ENCODE results near the gene UBXN6.

Gene UBXN6

DNA sequence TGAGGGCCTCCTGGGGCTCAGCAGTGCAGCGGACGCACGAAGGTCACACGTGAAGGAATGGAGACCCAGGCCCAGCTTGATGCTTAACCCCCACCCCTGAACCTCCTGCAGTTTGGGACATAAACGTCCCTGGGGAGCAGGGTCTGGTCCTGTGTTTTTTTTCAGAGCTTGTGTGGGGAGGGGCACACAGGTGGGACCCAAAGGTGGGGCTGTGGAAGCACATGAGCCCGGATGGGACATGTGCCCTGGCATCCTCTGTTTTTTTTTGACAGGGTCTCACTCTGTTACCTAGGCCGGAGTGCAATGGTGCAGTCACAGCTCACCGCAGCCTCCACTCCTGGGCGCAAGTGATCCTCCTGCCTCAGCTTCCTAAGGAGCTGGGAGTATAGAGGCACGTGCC is 20.5 kb downstream of the UBXN6 start:
- no peak for DNase-seq

DNA sequence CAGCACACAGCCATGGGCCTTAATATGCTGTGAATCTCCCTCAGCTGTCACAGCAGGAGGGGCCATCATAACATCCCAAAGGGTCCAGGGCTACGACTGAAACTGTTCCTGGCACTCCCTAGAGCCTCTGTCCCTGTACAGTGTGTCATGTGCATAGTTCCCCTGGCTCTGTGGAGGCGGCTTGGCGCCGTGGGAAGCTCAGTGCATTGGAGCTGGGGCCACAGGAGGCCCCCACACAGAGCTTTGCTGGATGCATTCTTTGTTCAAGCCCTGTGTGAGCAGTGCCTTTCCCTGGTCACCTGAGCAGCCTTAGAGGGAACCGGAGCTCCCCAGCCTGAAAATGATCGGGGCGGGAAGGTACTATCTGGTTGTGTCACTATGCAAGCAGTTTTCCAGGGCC is 21.4 kb downstream of the UBXN6 start:
- DNase-seq = no peak

DNA sequence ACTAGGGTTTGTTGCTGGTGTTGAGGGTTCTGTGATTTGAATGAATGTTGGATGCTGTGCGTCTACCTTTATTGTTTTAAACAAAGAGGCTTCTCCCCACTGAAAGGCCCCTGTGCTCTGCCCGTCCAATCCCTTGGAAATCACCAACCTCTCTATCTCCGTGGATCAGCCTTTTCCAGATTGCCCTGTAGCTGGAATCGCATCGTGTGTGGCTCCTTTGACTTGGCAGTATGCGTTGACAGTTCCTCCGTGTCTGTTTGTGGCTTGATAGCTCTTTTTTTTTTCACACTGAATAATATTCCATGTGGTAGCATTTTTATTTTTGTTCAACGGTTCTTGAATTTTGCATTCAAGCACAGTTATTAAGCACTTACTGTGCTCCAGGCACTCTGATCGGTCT is 23.2 kb downstream of the UBXN6 start:
- no peak for DNase-seq

DNA sequence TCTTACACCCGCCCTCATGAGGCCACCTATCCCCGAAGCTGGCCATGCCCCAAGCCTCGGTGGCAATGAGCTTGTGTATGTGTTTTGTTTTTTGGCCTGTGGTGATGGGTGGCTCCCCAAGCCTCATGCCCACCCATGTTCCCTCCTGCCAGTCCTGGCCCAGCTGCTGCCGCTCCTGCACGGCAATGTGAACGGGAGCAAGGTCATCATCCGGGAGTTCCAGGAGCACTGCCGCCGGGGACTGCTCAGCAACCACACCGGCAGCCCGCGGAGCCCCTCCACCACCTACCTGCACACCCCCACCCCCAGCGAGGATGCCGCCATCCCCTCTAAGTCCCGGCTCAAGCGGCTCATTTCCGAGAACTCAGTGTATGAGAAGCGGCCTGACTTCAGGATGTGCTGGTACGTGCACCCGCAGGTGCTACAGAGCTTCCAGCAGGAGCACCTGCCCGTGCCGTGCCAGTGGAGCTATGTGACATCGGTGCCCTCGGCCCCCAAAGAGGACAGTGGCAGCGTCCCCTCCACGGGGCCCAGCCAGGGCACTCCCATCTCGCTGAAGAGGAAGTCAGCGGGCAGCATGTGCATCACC is 24.6 kb downstream of the UBXN6 start:
- DNase-seq = no peak

DNA sequence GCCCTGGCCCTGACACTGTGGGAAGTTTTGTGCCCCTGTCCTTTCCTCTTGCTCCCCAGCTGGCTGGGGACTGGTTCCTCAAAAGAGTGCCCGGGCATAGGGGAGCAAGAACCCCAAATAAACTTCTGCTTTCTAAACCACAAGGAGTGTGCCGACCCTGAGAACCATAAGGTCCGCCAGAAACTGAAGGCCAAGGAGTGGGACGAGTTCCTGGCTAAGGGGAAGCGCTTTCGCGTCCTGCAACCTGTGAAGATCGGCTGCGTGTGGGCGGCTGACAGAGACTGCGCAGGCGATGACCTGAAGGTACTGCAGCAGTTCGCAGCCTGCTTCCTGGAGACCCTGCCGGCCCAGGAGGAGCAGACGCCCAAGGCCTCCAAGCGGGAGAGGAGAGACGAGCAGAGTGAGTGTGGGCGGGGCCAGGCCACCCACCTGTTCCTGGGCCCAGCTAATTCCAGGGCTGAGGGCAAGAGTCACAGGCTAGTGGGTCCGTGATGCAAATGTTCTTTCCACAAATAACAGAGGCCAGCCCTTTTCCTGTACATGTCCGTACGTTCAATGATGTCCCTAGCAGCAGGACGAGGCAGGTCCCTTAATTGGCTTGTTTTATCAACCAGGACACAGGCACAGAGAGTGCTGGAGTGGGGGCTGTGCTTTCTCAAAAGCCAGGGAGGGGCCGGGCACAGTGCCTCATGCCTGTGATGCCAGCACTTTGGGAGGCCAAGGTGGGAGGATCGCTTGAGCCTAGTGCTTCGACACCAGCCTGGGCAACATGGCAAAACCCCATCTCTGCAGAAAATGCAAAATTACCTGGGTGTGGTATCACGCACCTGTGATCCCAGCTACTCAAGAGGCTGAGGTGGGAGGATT is 25.6 kb downstream of the UBXN6 start:
- peak; percentile 10 for DNase-seq

DNA sequence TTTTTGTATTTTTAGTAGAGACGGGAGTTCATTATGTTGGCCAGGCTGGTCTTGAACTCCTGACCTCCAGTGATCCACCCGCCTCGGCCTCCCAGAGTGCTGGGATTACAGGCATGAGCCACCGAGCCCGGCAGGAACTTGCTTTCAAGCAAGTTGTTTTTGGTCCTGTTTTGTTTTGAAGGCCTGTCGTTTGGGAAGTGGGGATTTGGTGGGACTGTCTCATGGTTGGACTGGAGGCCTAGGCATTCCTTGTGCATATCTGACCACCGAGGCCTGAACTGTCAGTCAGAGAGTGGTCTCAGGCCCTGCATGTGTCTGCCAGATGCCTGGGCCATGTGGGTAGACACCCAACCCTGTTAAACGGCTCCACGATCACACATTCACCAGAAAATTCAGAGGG is 26.3 kb downstream of the UBXN6 start:
- DNase-seq = no peak

DNA sequence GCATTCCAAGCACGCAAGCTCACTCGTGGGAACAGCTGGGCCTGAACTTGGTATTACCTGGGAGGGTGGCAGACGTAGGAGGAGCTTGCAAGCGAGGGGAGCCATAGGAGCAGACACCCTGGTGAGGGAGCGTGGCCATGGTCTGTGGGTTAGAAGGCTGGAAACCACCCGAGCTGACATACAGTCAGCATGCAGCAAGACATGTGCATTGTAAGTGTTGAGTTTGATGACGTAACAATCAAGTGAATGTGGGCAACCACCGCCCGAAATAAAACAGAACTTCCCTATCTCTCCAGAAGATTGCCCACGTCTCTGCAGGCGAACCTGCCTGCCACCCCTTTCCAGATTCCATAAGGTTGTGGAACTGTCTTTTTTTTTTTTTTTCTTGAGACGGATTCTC is 26.8 kb downstream of the UBXN6 start:
- DNase-seq = peak; percentile 20

DNA sequence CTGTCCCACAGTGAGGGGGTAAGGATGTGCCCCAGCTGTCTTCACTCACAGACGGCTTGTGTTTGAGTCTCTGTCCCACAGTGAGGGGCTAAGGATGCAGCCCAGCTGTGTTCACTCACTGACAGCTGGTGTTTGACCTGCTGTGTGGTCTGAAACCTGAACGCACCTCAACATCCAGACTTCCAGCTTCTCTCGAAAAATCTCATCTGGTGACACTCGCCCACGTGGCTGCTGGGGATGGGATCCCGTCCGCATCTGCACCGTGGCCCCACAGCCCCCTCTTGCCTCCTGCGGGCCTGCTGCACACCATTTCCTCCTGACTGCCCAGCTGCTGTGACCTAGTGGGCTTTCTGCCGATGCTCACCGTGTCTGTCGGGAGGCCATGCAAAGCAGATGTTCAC is 27.8 kb downstream of the UBXN6 start:
- no peak for DNase-seq

DNA sequence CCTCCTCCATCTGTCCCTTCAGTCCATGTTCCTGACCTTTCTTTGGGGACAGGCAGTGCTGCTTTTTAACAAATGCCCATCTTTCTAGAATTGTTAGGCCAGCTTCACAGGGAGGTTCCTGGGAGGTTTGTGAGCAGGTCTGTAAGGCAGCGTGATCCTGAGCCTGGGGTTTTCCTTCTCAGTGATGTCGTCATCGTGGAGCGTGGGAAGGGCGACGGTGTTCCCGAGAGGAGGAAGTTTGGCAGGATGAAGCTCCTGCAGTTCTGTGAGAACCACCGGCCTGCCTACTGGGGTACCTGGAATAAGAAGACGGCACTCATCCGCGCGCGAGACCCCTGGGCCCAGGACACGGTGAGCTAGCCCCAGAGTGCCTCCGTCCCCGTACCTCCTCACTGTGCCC is 28.3 kb downstream of the UBXN6 start:
- DNase-seq = no peak

DNA sequence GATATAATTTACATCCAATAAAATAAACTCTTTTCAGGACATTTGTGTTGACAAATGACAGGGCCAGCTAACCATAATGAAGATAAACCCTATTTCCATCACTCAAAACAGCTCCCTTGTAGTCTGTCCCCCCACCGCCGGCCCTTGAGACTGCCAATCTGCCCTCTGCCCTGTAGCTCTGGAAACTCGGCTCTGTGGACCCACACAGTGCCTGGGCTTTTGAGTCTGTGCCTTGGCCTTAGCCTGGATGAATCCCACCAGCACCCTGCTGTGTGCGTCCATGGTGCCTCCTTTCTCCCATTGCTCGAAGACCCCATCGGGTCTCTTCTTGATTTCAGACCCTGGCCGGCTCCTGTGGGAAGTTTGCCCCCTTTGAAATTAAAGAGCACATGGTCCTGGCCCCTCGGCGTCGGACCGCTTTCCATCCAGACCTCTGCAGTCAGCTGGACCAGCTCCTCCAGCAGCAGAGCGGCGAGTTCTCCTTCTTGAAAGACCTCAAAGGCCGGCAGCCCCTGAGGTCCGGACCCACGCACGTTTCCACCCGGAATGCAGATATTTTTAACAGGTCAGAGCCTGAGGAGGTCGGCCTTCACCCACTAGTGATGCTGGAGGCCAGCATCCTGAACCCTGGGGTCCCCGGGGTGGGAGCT is 29.1 kb downstream of the UBXN6 start:
- DNase-seq = no peak

DNA sequence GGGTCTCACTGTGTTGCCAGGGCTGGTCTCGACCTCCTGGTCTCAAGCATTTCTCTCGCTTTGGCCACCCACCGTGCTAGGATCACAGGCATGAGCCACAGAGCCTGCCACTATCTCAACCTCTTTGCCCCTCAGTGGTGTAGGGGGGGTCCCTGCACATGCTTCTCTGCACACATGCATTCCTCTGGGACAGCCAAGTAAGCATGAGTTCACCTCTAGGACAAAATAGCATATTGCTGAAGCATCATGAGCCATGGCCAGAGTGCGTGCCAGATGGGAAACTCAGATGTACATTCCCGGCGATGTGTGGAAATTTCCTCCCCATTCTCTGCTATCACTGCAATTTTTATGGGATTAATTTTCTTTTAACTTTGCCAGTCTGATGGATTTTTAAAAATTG is 32.1 kb downstream of the UBXN6 start:
- no peak for DNase-seq

DNA sequence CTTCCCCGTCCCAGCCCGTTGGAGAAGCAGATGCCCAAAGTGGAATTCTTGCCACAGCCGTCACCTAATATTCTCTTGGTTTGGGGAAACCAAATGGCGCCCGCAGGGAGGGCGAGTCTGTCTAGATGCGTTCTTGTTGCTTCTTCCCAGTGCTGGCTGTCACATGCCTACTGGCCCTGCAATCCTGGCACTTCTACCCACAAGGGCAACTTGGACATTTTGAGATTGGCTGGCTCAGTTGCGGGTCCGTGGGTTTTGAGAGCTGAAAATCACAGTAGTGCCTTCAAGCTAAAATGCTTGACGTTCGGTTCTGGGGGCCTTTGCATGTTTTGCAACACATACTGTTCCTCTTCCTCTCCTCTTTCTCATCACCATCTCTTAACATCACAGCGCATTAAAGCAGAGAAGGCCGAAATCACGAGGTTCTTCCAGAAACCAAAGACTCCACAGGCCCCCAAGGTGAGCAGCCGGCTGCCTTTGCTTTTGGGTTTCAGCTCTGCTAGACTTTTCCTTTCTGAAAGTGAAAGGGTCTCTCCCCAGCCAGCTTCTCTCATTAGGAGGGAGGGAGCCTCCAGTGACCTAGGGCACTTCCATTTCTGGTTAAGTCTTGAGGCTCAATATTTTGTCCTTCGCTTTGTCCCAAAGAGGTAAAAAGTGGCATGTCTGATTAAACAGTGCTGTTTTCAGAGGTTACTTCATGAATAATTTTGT is 34.0 kb downstream of the UBXN6 start:
- DNase-seq = no peak

DNA sequence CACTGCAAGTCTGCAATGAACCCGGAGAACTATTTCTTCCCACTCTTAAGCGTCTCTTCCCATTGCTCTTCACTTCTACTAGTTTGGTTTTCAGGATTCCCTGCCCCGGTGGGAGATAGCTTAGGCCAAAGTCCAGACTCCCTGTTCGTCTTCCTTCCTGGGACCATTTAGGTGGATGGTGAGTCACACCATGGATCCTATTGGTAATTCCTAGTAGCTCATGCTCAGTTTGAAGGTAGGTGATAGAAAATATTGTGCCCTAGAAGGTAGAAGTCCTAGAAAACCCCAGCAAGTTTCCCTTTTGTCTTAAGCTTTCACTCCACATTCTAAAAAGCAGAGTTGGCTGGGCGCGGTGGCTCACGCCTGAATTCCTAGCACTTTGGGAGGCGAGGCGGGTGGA is 41.3 kb downstream of the UBXN6 start:
- no peak for DNase-seq

DNA sequence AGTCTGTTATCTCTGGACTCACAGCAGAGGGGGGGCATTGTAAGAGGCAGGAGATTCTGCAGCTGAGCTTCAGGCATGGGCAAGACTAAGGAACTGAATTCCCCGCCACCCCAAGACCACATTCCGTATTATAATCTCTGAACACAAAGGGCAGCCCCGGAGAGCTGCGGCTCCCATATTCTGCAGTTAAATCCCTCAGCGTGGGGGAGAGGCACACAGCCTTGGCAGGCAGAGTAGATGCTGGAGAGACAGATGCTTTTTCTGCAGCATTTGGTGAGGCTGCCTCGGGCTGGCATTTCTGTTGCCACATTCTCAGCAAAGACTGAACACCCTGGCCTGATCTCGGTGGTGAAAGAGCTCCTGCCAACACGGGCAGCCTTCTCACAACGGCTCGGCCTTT is 42.2 kb downstream of the UBXN6 start:
- DNase-seq = no peak

DNA sequence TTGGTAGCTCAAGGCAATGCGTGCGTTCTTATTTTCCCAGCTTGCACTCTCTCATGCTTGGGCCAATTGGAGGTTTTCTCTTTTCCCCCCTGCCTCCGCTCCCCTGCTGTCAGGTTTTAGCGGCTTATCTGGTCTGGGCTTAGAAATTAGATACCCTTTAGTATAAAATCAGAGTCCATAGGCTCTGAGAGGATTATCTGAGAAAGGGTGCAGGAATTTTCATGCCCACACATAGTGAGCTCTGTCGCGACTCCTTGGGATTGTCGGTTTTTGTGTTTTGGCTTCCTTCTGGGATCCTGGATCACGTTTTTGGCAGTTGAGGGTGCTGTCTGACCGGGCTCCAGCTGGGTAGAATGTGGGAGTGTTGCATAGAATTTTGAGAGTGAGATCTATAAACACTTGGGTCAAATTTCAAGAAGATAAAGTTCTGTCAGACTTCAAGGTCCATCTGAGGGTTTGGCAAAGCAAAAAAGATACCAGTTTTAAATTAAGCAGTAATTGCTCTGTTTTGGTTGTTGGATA is 42.7 kb downstream of the UBXN6 start:
- DNase-seq = no peak

DNA sequence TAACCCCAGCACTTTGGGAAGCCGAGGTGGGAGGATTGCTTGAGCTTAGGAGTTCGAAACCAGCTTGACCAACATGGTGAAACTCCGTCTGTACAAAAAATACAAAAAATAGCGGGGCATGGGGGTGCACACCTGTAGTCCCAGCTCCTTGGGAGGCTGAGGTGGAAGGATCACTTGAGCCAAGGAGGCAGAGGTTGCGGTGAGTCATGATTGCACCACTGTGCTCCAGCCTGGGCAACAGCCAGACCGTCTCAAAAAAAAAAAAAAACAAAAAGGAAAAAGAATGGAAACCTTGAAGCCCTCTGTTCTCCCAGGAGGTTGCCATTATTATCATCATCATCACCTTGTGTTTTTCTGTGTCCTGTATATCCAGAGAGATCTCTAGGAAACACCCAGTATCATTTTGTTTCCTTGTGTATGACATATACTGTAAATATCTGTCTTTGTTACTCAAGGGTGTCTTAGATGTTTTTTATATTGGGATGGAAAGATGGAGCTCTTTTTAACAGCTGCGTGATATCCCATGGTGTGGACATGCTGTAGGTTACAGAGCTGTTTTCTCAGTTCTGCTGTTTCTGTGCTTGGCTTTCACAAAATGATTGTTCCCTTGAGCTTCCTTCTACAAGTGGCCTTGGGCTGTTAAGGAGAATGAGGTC is 43.3 kb downstream of the UBXN6 start:
- no peak for DNase-seq

DNA sequence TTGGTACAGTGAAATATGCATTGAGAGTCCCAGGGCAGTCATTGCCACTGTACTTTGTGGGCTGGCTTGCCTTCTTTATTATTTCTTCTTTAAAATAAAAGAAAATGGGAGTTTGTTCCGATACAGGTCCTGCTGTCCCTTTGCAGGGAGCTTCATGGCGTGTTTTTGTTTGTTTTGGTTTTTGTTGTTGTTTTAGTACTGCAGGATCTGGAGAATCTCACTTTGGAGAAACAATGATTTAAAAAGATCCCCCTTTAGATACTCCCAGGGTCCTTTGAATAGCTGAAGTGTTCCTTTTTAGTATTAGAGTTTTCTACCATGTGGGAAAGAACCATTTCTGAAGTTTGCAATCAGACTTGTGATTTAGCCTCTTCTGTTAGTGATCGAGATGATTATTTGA is 44.0 kb downstream of the UBXN6 start:
- DNase-seq = no peak

DNA sequence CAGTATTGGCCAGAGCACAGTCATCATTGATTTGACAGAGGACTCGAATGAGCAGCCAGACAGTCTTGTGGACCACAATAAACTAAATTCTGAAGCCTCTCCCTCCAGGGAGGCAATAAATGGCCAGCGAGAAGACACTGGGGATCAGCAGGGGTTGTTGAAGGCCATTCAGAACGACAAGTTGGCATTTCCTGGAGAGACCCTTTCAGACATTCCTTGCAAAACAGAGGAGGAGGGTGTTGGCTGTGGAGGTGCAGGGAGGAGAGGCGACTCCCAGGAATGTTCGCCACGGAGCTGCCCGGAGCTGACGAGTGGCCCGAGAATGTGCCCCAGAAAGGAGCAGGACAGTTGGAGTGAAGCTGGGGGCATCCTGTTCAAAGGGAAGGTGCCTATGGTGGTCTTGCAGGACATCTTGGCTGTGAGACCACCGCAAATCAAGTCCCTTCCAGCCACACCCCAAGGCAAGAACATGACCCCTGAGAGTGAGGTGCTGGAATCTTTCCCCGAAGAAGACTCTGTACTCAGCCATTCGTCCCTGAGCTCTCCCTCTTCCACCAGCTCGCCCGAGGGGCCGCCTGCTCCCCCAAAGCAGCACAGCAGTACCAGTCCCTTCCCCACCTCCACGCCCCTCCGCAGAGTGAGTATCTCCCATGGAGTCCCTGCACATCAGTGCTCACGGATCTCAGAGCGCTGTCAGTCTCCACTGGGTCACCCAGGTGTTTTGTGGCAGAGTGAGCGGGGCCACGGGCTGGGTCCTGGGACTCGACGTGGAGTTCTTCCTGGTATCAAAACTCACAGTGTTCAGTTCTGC is 48.3 kb downstream of the UBXN6 start:
- no peak for DNase-seq

DNA sequence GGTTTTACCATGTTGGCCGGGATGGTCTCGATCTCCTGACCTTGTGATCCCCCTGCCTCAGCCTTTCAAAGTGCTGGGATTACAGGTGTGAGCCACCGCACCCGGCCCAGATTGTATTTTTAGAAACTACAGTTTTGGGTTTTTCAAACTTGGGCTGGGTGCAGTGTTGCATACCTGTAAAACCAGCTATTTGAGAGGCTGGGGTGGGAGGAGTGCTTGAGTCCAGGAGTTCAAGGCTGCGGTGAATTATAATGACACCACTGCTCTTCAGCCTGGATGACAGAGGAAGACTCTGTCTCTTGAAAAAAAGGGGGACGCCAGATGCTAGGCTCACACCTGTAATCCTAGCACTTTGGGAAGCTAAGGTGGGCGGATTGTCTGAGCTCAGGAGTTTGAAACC is 51.0 kb downstream of the UBXN6 start:
- no peak for DNase-seq

DNA sequence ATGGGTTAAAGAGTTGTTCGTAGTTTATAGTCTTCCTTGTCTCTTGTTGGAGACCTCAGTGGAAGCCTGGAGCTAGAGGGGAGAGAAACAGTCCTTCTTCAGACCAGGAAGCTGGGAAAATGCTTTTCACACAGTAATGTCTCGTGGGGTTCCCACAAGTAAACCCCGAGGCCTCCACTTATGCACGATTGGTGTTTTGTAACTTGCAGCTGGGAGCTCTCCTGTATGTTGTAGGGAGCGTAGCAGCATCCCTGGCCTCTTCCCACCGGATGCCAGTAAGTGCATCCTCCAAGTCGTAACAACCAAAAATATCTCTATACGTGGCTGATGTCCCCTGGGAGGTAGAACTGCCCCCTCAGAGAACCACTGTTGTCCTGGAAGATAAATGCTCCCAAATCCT is 51.6 kb downstream of the UBXN6 start:
- no peak for DNase-seq

DNA sequence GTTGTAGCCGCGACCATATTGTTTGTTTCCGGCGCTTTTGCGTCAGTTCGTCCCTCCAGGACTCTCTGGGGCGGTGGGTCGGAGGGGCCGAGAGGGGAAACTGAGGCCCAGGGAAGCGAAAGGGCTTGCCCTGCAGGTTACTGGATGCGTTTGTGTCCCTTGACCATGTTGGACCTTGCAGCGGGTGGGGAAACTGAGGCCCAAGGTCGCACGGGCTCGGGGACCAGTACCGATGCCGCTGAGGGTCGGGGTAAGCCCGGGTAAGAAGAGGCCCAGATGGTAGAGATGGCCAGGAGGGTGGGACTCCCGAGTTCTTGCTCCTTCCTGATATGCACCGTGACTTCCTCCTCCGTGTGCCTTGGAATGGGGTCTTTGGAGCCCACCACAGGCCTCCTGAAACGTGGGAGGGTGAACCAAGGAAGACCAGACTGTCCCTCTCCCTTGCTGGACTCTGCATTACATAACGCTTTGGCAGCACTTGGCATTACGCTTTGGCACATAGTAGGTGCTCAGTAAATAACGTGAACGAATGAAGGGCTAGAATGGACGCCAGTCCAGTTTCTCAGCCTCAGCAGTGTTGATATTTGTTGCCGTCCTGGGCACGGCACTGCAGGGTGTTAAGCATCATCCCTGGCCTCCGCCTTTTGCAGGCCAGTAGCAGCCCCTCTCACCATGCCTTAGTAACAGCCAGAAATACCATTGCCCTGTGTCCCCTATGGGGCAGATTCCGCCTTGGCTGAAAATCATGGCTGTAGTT is 54.4 kb downstream of the UBXN6 start:
- DNase-seq = peak; percentile 10

Data from CD4-positive, alpha-beta T cell treated with Interleukin-10 for 1 hour (primary cell).